Body of pancreas (tissue), 4 donors: ENCODE results near the gene BRINP3. TPM values are rescaled to one million over a fixed set of nuclear protein-coding genes. Genes with fewer than 3 reads are reported as not detected.

Experiments used
- ATAC-seq: fragments of 150-250 bp; one replicate; pipeline ENCODE4 v1.9.1; 2016
- DNase-seq, 4 donors: peaks; one replicate each; pipeline ENCODE4 v3.0.0-alpha.2; 2019
- H3K27ac ChIP-seq, 4 donors: fragments of 200-600 bp; sonication (generic); 1 replicate in 3 of 4; 2 replicates in 1 of 4; pipeline versions ENCODE4 v1.5.1 to v1.6.1; 2016 to 2019; ENCODE audit warnings: mild to moderate bottlenecking in 1 of 4, mixed read lengths in 1 of 4, moderate library complexity in 1 of 4
- H3K27me3 ChIP-seq, 2 donors: fragments of 200-600 bp; sonication (generic); one replicate each; pipeline ENCODE4 v1.6.0; 2016; ENCODE audit warnings: mild to moderate bottlenecking in 1 of 2
- H3K36me3 ChIP-seq, 2 donors: fragments of 200-600 bp; sonication (generic); replicated peaks in 1 of 2; 2 replicates each; pipeline ENCODE4 v1.5.1; 2016; ENCODE audit warnings: low read depth in 2 of 2; ENCODE audit not compliant: insufficient read depth in 1 of 2
- H3K4me1 ChIP-seq: fragments of 200-600 bp; sonication (generic); one replicate; pipeline ENCODE4 v1.6.0; 2016
- H3K4me3 ChIP-seq, 2 donors: fragments of 200-600 bp; sonication (generic); 1 replicate in 1 of 2; 2 replicates in 1 of 2; pipeline ENCODE4 v1.5.1; 2016 to 2019
- H3K9me3 ChIP-seq, 3 donors: fragments of 200-600 bp; sonication (generic); 1 replicate in 2 of 3; 2 replicates in 1 of 3; pipeline ENCODE4 v1.5.1; 2016
- POLR2A ChIP-seq, 3 donors: fragments of 450-650 bp; IDR thresholded peaks; one replicate each; pipeline ENCODE4 v1.6.1; 2016; ENCODE audit warnings: antibody characterized with exemption in 3 of 3, mild to moderate bottlenecking in 2 of 3
- WGBS, 2 donors: methylation state at CpG; one replicate each; pipeline ENCODE4 v1.1.5; 2017; 5-methylcytosine and 5-hydroxymethylcytosine counted together
- intact Hi-C: fragments of 100-400 bp; cut with DNase I; formaldehyde crosslinking; loops from one replicate; pipeline ENCODE4 v1.15.1; 2023
- total RNA-seq, 2 donors: library from RNA; depleted of rRNA; stranded (reverse); fragments of >200 nt; gene quantifications; one replicate each; pipeline ENCODE4 v1.1.0, GENCODE V29; 2016
- TF ChIP-seq, protein P1 (sequence below), 7 experiments: fragments of 450-650 bp in 4 of 7; fragments of 200-600 bp in 3 of 7; sonication (generic) in 3 of 7; IDR thresholded peaks; one replicate each; pipeline ENCODE4 v1.5.1; 2016 to 2019; ENCODE audit warnings: antibody characterized with exemption in 7 of 7

BRINP3 gene
- total RNA-seq, 2 donors from 2014 or later: not detected

DNA sequence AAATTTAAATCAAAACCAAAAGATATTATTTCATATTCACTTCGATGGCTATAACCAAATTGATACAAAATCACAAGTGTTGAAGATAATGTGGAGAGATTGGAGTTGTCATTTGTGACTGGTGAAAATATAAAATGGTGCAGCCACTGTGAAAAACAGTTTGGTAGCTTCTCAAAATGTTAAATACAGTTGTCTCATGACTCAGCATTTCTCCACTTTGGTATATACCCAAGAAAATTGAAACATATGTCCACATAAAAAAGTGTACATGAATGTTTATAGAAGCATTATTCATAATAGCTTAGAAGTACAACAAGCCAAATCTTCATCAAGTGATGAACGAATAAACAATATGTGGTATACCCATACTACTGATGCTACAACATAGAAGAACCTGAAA, 318.5 kb downstream of the BRINP3 start:
- intact Hi-C loops: no loop called here
- ATAC-seq (no peak), DNase-seq (no peak)
- Histone ChIP-seq H3K27ac (no peak overlapping the region), H3K36me3 (no peaks in the 10 kb centered on the region), H3K4me1 (no peaks in the 10 kb centered on the region), H3K27me3 (no peaks in the 10 kb centered on the region), H3K9me3 (no peaks in the 10 kb centered on the region), H3K4me3 (no peak overlapping the region)
- TF ChIP-seq POLR2A (IDR thresholded peaks at IDR 0.05): no peak
- TF ChIP-seq, protein P1, sequence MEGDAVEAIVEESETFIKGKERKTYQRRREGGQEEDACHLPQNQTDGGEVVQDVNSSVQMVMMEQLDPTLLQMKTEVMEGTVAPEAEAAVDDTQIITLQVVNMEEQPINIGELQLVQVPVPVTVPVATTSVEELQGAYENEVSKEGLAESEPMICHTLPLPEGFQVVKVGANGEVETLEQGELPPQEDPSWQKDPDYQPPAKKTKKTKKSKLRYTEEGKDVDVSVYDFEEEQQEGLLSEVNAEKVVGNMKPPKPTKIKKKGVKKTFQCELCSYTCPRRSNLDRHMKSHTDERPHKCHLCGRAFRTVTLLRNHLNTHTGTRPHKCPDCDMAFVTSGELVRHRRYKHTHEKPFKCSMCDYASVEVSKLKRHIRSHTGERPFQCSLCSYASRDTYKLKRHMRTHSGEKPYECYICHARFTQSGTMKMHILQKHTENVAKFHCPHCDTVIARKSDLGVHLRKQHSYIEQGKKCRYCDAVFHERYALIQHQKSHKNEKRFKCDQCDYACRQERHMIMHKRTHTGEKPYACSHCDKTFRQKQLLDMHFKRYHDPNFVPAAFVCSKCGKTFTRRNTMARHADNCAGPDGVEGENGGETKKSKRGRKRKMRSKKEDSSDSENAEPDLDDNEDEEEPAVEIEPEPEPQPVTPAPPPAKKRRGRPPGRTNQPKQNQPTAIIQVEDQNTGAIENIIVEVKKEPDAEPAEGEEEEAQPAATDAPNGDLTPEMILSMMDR (IDR thresholded peaks at IDR 0.05): no peak
- WGBS, 2 donors: 57 to 70% methylated on average over 2 of the region's 2 CpGs

GRCh38 chr1:190154744-190155143, 322.9 kb downstream of the BRINP3 start:
- no peak for TF ChIP-seq POLR2A (IDR thresholded peaks at IDR 0.05)
- TF ChIP-seq, protein P1 (IDR thresholded peaks at IDR 0.05): no peak
- H3K27ac ChIP-seq: no peak overlapping the region
- H3K4me3 ChIP-seq: no peak overlapping the region
- no peaks in the 10 kb centered on the region for H3K9me3 ChIP-seq
- H3K36me3 ChIP-seq: no peaks in the 10 kb centered on the region
- 37 to 40% methylated on average over 2 of the region's 2 CpGs for WGBS, 2 donors
- no peaks in the 10 kb centered on the region for H3K4me1 ChIP-seq
- intact Hi-C loops: no loop called here
- DNase-seq: no peak
- H3K27me3 ChIP-seq: no peaks in the 10 kb centered on the region
- ATAC-seq: no peak

DNA sequence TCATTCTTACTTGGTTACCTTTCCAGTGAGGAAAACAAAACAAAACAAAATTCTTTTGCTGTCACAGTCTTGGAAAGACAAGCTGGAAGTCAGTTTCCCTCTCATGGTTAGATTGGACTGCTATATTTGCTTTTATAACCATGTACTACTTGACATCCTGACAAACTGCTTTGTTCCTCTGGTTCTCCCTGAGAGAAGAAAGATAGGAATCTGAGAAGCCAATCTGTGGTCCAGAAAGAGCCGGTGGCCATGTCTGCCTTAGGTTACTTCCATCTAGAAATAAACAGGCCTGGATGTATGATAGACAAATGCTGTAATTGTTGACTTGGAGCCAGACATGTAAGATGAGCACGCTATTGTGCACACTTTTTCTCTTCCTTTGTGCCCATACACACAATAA, 330.0 kb downstream of the BRINP3 start:
- WGBS, 2 donors: 59 to 82% methylated on average over 2 of the region's 2 CpGs
- H3K27me3 ChIP-seq: no peaks in the 10 kb centered on the region
- H3K4me3 ChIP-seq: no peak overlapping the region
- no peaks in the 10 kb centered on the region for H3K9me3 ChIP-seq
- no peaks in the 10 kb centered on the region for H3K4me1 ChIP-seq
- no peaks in the 10 kb centered on the region for H3K36me3 ChIP-seq
- intact Hi-C loops: no loop called here
- H3K27ac ChIP-seq: no peak overlapping the region
- TF ChIP-seq, protein P1 (IDR thresholded peaks at IDR 0.05): no peak
- TF ChIP-seq POLR2A (IDR thresholded peaks at IDR 0.05): no peak
- ATAC-seq: no peak
- DNase-seq: no peak

- intact Hi-C loops: no loop called here
- 64 to 72% methylated on average over 2 of the region's 2 CpGs for WGBS, 2 donors
- no peak overlapping the region for H3K4me3 ChIP-seq
- H3K9me3 ChIP-seq: no peaks in the 10 kb centered on the region
- no peaks in the 10 kb centered on the region for H3K36me3 ChIP-seq
- no peak overlapping the region for H3K27ac ChIP-seq
- no peak for ATAC-seq
- H3K27me3 ChIP-seq: no peaks in the 10 kb centered on the region
- H3K4me1 ChIP-seq: no peaks in the 10 kb centered on the region
- TF ChIP-seq, protein P1 (IDR thresholded peaks at IDR 0.05): no peak
- no peak for TF ChIP-seq POLR2A (IDR thresholded peaks at IDR 0.05)
- DNase-seq: no peak
These were observed 333.0 kb downstream of the BRINP3 start for GRCh38 chr1:190144650-190145049.

- DNase-seq: no peak
- Histone ChIP-seq H3K4me1 (no peaks in the 10 kb centered on the region), H3K9me3 (no peaks in the 10 kb centered on the region), H3K27ac (no peak overlapping the region), H3K36me3 (no peaks in the 10 kb centered on the region), H3K4me3 (no peak overlapping the region), H3K27me3 (no peaks in the 10 kb centered on the region)
- intact Hi-C loops: no loop called here
- no peak for ATAC-seq
- WGBS, 2 donors: 35 to 41% methylated on average over 1 of the region's 1 CpG
- TF ChIP-seq, protein P1 (IDR thresholded peaks at IDR 0.05): no peak
- no peak for TF ChIP-seq POLR2A (IDR thresholded peaks at IDR 0.05)
These were observed 337.0 kb downstream of the BRINP3 start for GRCh38 chr1:190140644-190141043.
